WTC11 (cell line): ENCODE data around the gene HLA-DMA. TPM values are rescaled to one million over a fixed set of nuclear protein-coding genes. Genes with fewer than 3 reads are reported as not detected.

Experiments
- ATAC-seq: fragments of 200-7000 bp; cut with Tn5 transposase; 2 replicates; pipeline ENCODE4 v1.10.0; 2021; ENCODE audit warnings: mild to moderate bottlenecking, moderate library complexity
- CTCF ChIA-PET: fragments of 300-600 bp; sonication (Branson Sonifier 250); formaldehyde crosslinking; loops from one replicate; lab custom pipeline; 2021; ENCODE audit warnings: antibody characterized with exemption; lab: Charles Lee
- POLR2A ChIA-PET: fragments of 350-600 bp; sonication (Branson Sonifier 250); formaldehyde crosslinking; loops from one replicate; lab custom pipeline; 2021; ENCODE audit warnings: antibody characterized with exemption; lab: Charles Lee
- DNase-seq: peaks from one replicate; pipeline ENCODE4 v3.0.0; 2021; ENCODE audit warnings: low spot score
- H3K27ac Mint-ChIP-seq: 2 replicates; pipeline ENCODE4 v1.8.0; 2021; ENCODE audit warnings: mixed read lengths
- H3K27me3 Mint-ChIP-seq: 2 replicates; pipeline ENCODE4 v1.8.0; 2021; ENCODE audit warnings: low read depth, mild to moderate bottlenecking, moderate library complexity, mixed read lengths
- H3K36me3 Mint-ChIP-seq: 2 replicates; pipeline ENCODE4 v1.8.0; 2021; ENCODE audit warnings: mixed read lengths
- H3K4me1 Mint-ChIP-seq: 2 replicates; pipeline ENCODE4 v1.8.0; 2022; ENCODE audit warnings: mixed read lengths
- H3K4me3 Mint-ChIP-seq: 2 replicates; pipeline ENCODE4 v1.8.0; 2021; ENCODE audit warnings: mild to moderate bottlenecking, moderate library complexity, mixed read lengths
- H3K9me3 Mint-ChIP-seq: 2 replicates; pipeline ENCODE4 v1.8.0; 2021; ENCODE audit warnings: mixed read lengths
- CBFB ChIP-seq: sonication (generic); formaldehyde crosslinking; IDR thresholded peaks from 2 replicates; pipeline ENCODE4 v1.8.1; 2022; ENCODE audit warnings: mild to moderate bottlenecking, low read depth, missing genetic modification reagents
- CTCF ChIP-seq: fragments of 200-600 bp; IDR thresholded peaks from 2 replicates; pipeline ENCODE4 v1.8.0; 2022; ENCODE audit warnings: antibody characterized with exemption
- EMX1 ChIP-seq: fragments of 250-450 bp; sonication (Bioruptor Pico); IDR thresholded peaks from 2 replicates; pipeline ENCODE4 v1.8.0; 2021; ENCODE audit warnings: mild to moderate bottlenecking
- ERG ChIP-seq: fragments of 250-450 bp; sonication (Bioruptor Pico); IDR thresholded peaks from 2 replicates; pipeline ENCODE4 v1.8.0; 2021; ENCODE audit warnings: mild to moderate bottlenecking
- NFATC4 ChIP-seq: fragments of 250-450 bp; sonication (Bioruptor Pico); IDR thresholded peaks from 2 replicates; pipeline ENCODE4 v1.9.0; 2021; ENCODE audit warnings: mild to moderate bottlenecking
- PRRX2 ChIP-seq: fragments of 250-450 bp; sonication (Bioruptor Pico); IDR thresholded peaks from 2 replicates; pipeline ENCODE4 v1.8.0; 2021; ENCODE audit warnings: mild to moderate bottlenecking
- RORB ChIP-seq: fragments of 250-450 bp; sonication (Bioruptor Pico); IDR thresholded peaks from 2 replicates; pipeline ENCODE4 v1.9.0; 2021; ENCODE audit warnings: mild to moderate bottlenecking
- ZNF416 ChIP-seq: fragments of 250-450 bp; sonication (Bioruptor Pico); IDR thresholded peaks from 2 replicates; pipeline ENCODE4 v1.9.0; 2021; ENCODE audit warnings: mild to moderate bottlenecking, inconsistent platforms
- ZNF425 ChIP-seq: fragments of 250-450 bp; sonication (Bioruptor Pico); conservative IDR thresholded peaks from 2 replicates; pipeline ENCODE4 v1.9.0; 2021; ENCODE audit warnings: mild to moderate bottlenecking
- ZNF532 ChIP-seq: fragments of 250-450 bp; sonication (Bioruptor Pico); IDR thresholded peaks from 2 replicates; pipeline ENCODE4 v1.9.0; 2021; ENCODE audit warnings: mild to moderate bottlenecking, borderline replicate concordance
- total RNA-seq: library from RNA; stranded (reverse); gene quantifications from 3 replicates; pipeline ENCODE4 v1.2.3, GENCODE V29; 2021

The HLA-DMA gene
- total RNA-seq, 1 experiment from 2014 or later, result 6.6 TPM

GRCh38 chr6:32984622-32985389 lies 31.9 kb upstream of the HLA-DMA start:
- Mint-ChIP-seq H3K27me3 (no peaks in the 10 kb centered on the region), H3K4me1 (peaks cover 18% of the 10 kb centered on the region), H3K27ac (peak overlapping the region; percentile 82), H3K4me3 (no peak overlapping the region), H3K36me3 (peaks cover 24% of the 10 kb centered on the region), H3K9me3 (no peaks in the 10 kb centered on the region)
- TF ChIP-seq ZNF532 (0 out of 2 replicates have a peak, but pooled peaks have one; percentile 42), PRRX2 (CRISPR knock-in tag) (peak; percentile 74; the same call in 1 of the 2 replicates), ZNF416 (0 out of 2 replicates have a peak, but pooled peaks have one; percentile 36), ERG (CRISPR knock-in tag) (no peak; the same call in 1 of the 2 replicates), EMX1 (CRISPR knock-in tag) (peak; percentile 68), ZNF425 (CRISPR knock-in tag) (peak; percentile 54; the same call in 1 of the 2 replicates), CBFB (CRISPR knock-in tag) (no peak), CTCF (peak; percentile 68)
- ChIA-PET POLR2A (interaction anchor here (0.6 to 6.5 kb wide), 5 partner anchors 10 to 95 kb away, joined by 3 to 146 read pairs (median 3); partner anchors contain the start of gene BRD2), CTCF (interaction anchor here (0.6 to 6.9 kb wide), 78 partner anchors 8 to 857 kb away, joined by 3 to 128 read pairs (median 6); partner anchors contain the start of genes ATF6B, B3GALT4, BRD2 and COL11A2)
- DNase-seq (peak; percentile 94), ATAC-seq (peak; percentile 79)

- peaks cover 22% of the 10 kb centered on the region for H3K4me1 Mint-ChIP-seq
- no peaks in the 10 kb centered on the region for H3K9me3 Mint-ChIP-seq
- ATAC-seq (0 out of 2 replicates have a peak, but pooled peaks have one; percentile 1), DNase-seq (no peak)
- ChIA-PET CTCF (interaction anchor here (0.6 to 6.9 kb wide), 78 partner anchors 7 to 856 kb away, joined by 3 to 128 read pairs (median 6); partner anchors contain the start of genes ATF6B, B3GALT4, BRD2 and COL11A2), POLR2A (interaction anchor here (1.0 to 6.5 kb wide), 4 partner anchors 10 to 96 kb away, joined by 3 to 146 read pairs (median 3); partner anchors contain the start of gene BRD2)
- TF ChIP-seq RORB (no peak), NFATC4 (CRISPR knock-in tag) (0 out of 2 replicates have a peak, but pooled peaks have one; percentile 41)
- H3K4me3 Mint-ChIP-seq, result no peak overlapping the region
- H3K27me3 Mint-ChIP-seq, result no peaks in the 10 kb centered on the region
- peak overlapping the region; percentile 82 for H3K27ac Mint-ChIP-seq
- peaks cover 31% of the 10 kb centered on the region for H3K36me3 Mint-ChIP-seq
Observed at GRCh38 chr6:32983964-32984621, 31.2 kb upstream of the HLA-DMA start.
